ENCODE measurements around the gene RELB.
A peak's percentile ranks its signal among the peaks of the same experiment; 100 is the strongest.

GRCh38 chr19:45016388-45017314, 15.4 kb downstream of the RELB start:
- TF ChIP-seq CTCF (conservative IDR thresholded peaks at IDR 0.05 in 1 of 2, IDR thresholded peaks at IDR 0.05 in 1 of 2; ENCODE audit: extremely low read depth in 1 of 2, insufficient read depth in 1 of 2, low read depth in 1 of 2, low read length in 2 of 2) (peak; percentile 63), EZH2 (IDR thresholded peaks at IDR 0.05; ENCODE audit: borderline replicate concordance, low read length) (no peak)

Measured in mammary epithelial cell (primary cell).